Measurements from ENCODE around the gene TUBGCP5. TPM values are rescaled to one million over a fixed set of nuclear protein-coding genes. Genes with fewer than 3 reads are reported as not detected.
"Not testable (repeated sequence)": the region's sequence is repeated elsewhere in the genome, so short reads cannot be mapped to it uniquely, and the experiment has no call there.

Gene TUBGCP5
- total RNA-seq: 10 to 100 TPM; 18.1 to 32.3 (median 24.4) TPM
- 1 to 10 TPM; 3.0 to 6.5 (median 4.9) TPM for polyA plus RNA-seq

GRCh38 chr15:23039143-23039916 lies at the start of gene TUBGCP5:
TSS of gene TUBGCP5 (minus strand) at chr15:23039569. CDS start at chr15:23039543, 26 bp downstream.
- Histone ChIP-seq H3K4me1 (peaks cover 0 to 22% (median 14%) of the 10 kb centered on the region in 4 donors), H3K9me3 (no peaks in the 10 kb centered on the region), H3K36me3 (peaks cover 0 to 27% (median 0%) of the 10 kb centered on the region in 4 donors), H3K27me3 (no peaks in the 10 kb centered on the region), H3K4me3 (peak within 1 kb of the TSS; percentile 47 to 96 (median 89)), H3K27ac (peak within 1 kb of the TSS; percentile 76 to 88 (median 86))
- intact Hi-C loops (cut with DNase I): loop anchor here (2.0 to 10.0 kb wide), 4 partner anchors 65 to 425 kb away; partner anchors contain the start of gene NIPA2
- peak; percentile 99 for DNase-seq
- TF ChIP-seq POLR2AphosphoS5 (IDR thresholded peaks at IDR 0.05) (peak; percentile 94 to 97 (median 96)), CTCF (IDR thresholded peaks at IDR 0.05) (peak; percentile 29 to 62 (median 54)), EP300 (IDR thresholded peaks at IDR 0.05) (no peak), POLR2A (IDR thresholded peaks at IDR 0.05) (peak; percentile 66 to 72)
- WGBS, 2 donors: 0 to 1% methylated on average over 92 of the region's 92 CpGs

GRCh38 chr15:23083115-23083514 lies 43.7 kb upstream of the TUBGCP5 start:
- no peak overlapping the region for H3K4me3 ChIP-seq

GRCh38 chr15:23081996-23082737 lies 42.8 kb upstream of the TUBGCP5 start:
- H3K9me3 ChIP-seq; H3K27me3 ChIP-seq; H3K27ac ChIP-seq; H3K4me1 ChIP-seq; H3K36me3 ChIP-seq; intact Hi-C loops (cut with DNase I); DNase-seq; H3K4me3 ChIP-seq: not testable (repeated sequence)
- 38 to 68% methylated on average over 8 of the region's 8 CpGs for WGBS, 2 donors

More at GRCh38 chr15:23083115-23083514, 43.7 kb upstream of the TUBGCP5 start:
- no peak for DNase-seq
- H3K27me3 ChIP-seq: no peaks in the 10 kb centered on the region
- WGBS, 2 donors: 91% methylated on average over 1 of the region's 1 CpG
- intact Hi-C loops (cut with DNase I): no loop called here
- no peak for TF ChIP-seq POLR2AphosphoS5 (IDR thresholded peaks at IDR 0.05)
- no peak for TF ChIP-seq CTCF (IDR thresholded peaks at IDR 0.05)
- no peak for TF ChIP-seq EP300 (IDR thresholded peaks at IDR 0.05)
- no peak for TF ChIP-seq POLR2A (IDR thresholded peaks at IDR 0.05)
- H3K27ac ChIP-seq: no peak overlapping the region
- no peaks in the 10 kb centered on the region for H3K4me1 ChIP-seq
- no peaks in the 10 kb centered on the region for H3K36me3 ChIP-seq
- H3K9me3 ChIP-seq: no peaks in the 10 kb centered on the region

- no peak overlapping the region for H3K4me3 ChIP-seq
- TF ChIP-seq CTCF (IDR thresholded peaks at IDR 0.05): no peak
- TF ChIP-seq EP300 (IDR thresholded peaks at IDR 0.05): no peak
- no peak for TF ChIP-seq POLR2A (IDR thresholded peaks at IDR 0.05)
- no peak for TF ChIP-seq POLR2AphosphoS5 (IDR thresholded peaks at IDR 0.05)
- no peaks in the 10 kb centered on the region for H3K9me3 ChIP-seq
- WGBS, 2 donors: 84 to 87% methylated on average over 3 of the region's 3 CpGs
- H3K27me3 ChIP-seq: no peaks in the 10 kb centered on the region
- no peak for DNase-seq
- H3K36me3 ChIP-seq: no peaks in the 10 kb centered on the region
- no peak overlapping the region for H3K27ac ChIP-seq
- H3K4me1 ChIP-seq: no peaks in the 10 kb centered on the region
- intact Hi-C loops (cut with DNase I): no loop called here
Observed at GRCh38 chr15:23081271-23081670, 41.9 kb upstream of the TUBGCP5 start.

- H3K27me3 ChIP-seq: no peaks in the 10 kb centered on the region
- H3K4me1 ChIP-seq: no peaks in the 10 kb centered on the region
- H3K4me3 ChIP-seq: no peak overlapping the region
- intact Hi-C loops (cut with DNase I): no loop called here
- H3K9me3 ChIP-seq: no peaks in the 10 kb centered on the region
- no peak overlapping the region for H3K27ac ChIP-seq
- WGBS, 2 donors: 82 to 83% methylated on average over 7 of the region's 7 CpGs
- TF ChIP-seq POLR2AphosphoS5 (IDR thresholded peaks at IDR 0.05) (no peak), POLR2A (IDR thresholded peaks at IDR 0.05) (no peak), EP300 (IDR thresholded peaks at IDR 0.05) (no peak)
- no peak for DNase-seq
- no peaks in the 10 kb centered on the region for H3K36me3 ChIP-seq
Observed at GRCh38 chr15:23079766-23080165, 40.4 kb upstream of the TUBGCP5 start.

Data from sigmoid colon (tissue), 7 donors.